T-cell (primary cell): Measurements from ENCODE around the gene TTYH1. TPM values are rescaled to one million over a fixed set of nuclear protein-coding genes. Genes with fewer than 3 reads are reported as not detected.

ENCODE experiments used
- ATAC-seq, 4 experiments: fragments of 200-7000 bp in 3 of 4; fragments of 150-1000 bp in 1 of 4; cut with Tn5 transposase; replicated peaks in 1 of 4; 1 replicate in 3 of 4; 2 replicates in 1 of 4; pipeline ENCODE4 v1.10.0; 2021; ENCODE audit warnings: moderate library complexity in 3 of 4, mild to moderate bottlenecking in 2 of 4, moderate number of reproducible peaks in 1 of 4
- CTCF ChIA-PET, 2 donors: fragments of 300-600 bp; sonication (Branson Sonifier 250); formaldehyde crosslinking; loops; one replicate each; lab custom pipeline; 2022; ENCODE audit warnings: antibody characterized with exemption in 2 of 2; lab: Charles Lee
- POLR2A ChIA-PET, 2 donors: fragments of 300-600 bp; sonication (Branson Sonifier 250); formaldehyde crosslinking; loops; one replicate each; lab custom pipeline; 2022; ENCODE audit warnings: antibody characterized with exemption in 2 of 2; lab: Charles Lee
- DNase-seq, 35 experiments: peaks; one replicate each; pipeline versions ENCODE4 v3.0.0 to v3.0.0-alpha.2; 2013 to 2023
- H3K27ac ChIP-seq: one replicate; pipeline ENCODE4 v1.5.1; 2013; ENCODE audit warnings: low read length
- H3K27me3 ChIP-seq, 2 experiments: replicated peaks in 1 of 2; 1 replicate in 1 of 2; 2 replicates in 1 of 2; pipeline versions ENCODE4 v1.6.1 to v1.7.0; 2013; ENCODE audit warnings: low read length in 1 of 2, mixed read lengths in 1 of 2; ENCODE audit not compliant: control insufficient read depth in 2 of 2, insufficient read depth in 2 of 2; ENCODE audit errors: extremely low read depth in 1 of 2
- H3K36me3 ChIP-seq, 2 donors: 1 replicate in 1 of 2; 2 replicates in 1 of 2; pipeline versions ENCODE4 v1.6.1 to v1.7.0; 2013; ENCODE audit warnings: low read length in 1 of 2; ENCODE audit not compliant: control insufficient read depth in 2 of 2, insufficient read depth in 1 of 2; ENCODE audit errors: extremely low read depth in 1 of 2
- H3K4me1 ChIP-seq, 2 experiments: 1 replicate in 1 of 2; 2 replicates in 1 of 2; pipeline versions ENCODE4 v1.6.1 to v1.7.0; 2013; ENCODE audit warnings: low read length in 2 of 2, mixed read lengths in 1 of 2; ENCODE audit not compliant: insufficient read depth in 2 of 2, control insufficient read depth in 1 of 2; ENCODE audit errors: extremely low read depth in 1 of 2
- H3K4me3 ChIP-seq, 2 donors: 1 replicate in 1 of 2; 2 replicates in 1 of 2; pipeline versions ENCODE4 v1.5.1 to v1.7.0; 2013; ENCODE audit warnings: mild to moderate bottlenecking in 2 of 2, low read length in 1 of 2, moderate library complexity in 1 of 2; ENCODE audit not compliant: control insufficient read depth in 1 of 2; ENCODE audit errors: extremely low read depth in 1 of 2
- H3K9me3 ChIP-seq: 2 replicates; pipeline ENCODE4 v1.7.0; 2013
- H3K27ac Mint-ChIP-seq, 2 donors: one replicate each; pipeline ENCODE4 v1.8.0; 2020 to 2021; ENCODE audit warnings: mild to moderate bottlenecking in 2 of 2, mixed read lengths in 2 of 2
- H3K27me3 Mint-ChIP-seq, 2 donors: one replicate each; pipeline ENCODE4 v1.8.0; 2021 to 2022; ENCODE audit warnings: mixed read lengths in 2 of 2
- H3K36me3 Mint-ChIP-seq: one replicate; pipeline ENCODE4 v1.8.0; 2021; ENCODE audit warnings: mixed read lengths
- H3K4me1 Mint-ChIP-seq, 3 donors: one replicate each; pipeline ENCODE4 v1.8.0; 2020 to 2022; ENCODE audit warnings: mixed read lengths in 3 of 3, mild to moderate bottlenecking in 1 of 3
- H3K4me3 Mint-ChIP-seq, 3 donors: one replicate each; pipeline ENCODE4 v1.8.0; 2020 to 2022; ENCODE audit warnings: mild to moderate bottlenecking in 3 of 3, mixed read lengths in 3 of 3, moderate library complexity in 3 of 3
- H3K9me3 Mint-ChIP-seq, 3 donors: one replicate each; pipeline ENCODE4 v1.8.0; 2020 to 2022; ENCODE audit warnings: mixed read lengths in 3 of 3
- WGBS: methylation state at CpG from one replicate; pipeline ENCODE4 v1.1.5; 2013; ENCODE audit warnings: missing lambda C conversion rate; ENCODE audit not compliant: insufficient coverage; 5-methylcytosine and 5-hydroxymethylcytosine counted together
- total RNA-seq, 35 experiments: library from RNA in 6 of 35; stranded (reverse) in 6 of 35; fragments of 120-200 nt in 1 of 35; gene quantifications; one replicate each; pipeline versions ENCODE4 v1.2.1 to v1.2.4 and lab custom pipeline; 2013 to 2026

TTYH1 gene
- total RNA-seq, 5 donors from 2014 or later (not counting 1 experiment from before 2014, with no cell fraction given) = 0.26 to 0.41 TPM; not detected in 3

DNA sequence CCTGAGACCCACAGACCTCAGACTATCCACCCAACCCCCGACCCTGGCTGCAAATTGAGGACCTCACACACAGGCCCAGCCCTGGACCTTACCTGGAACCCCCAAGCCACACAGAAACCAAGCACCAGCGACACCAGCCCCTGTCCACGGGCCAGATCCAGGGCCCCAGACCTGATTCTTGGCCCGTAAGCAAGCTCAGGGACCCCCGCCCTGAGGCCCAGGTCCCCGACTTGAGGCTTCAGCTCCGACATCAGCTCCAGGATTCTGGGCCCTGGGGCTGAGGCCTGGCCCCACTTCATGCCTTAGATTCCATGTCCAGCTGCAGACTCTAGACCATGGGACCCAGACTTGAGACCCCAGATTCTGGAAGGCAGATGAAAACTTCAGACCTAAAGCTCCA lies 6.3 kb downstream of the TTYH1 start:
- Histone ChIP-seq H3K4me1 (peaks cover 4 to 10% of the 10 kb centered on the region in 2 experiments), H3K9me3 (no peaks in the 10 kb centered on the region), H3K4me3 (no peak overlapping the region), H3K36me3 (no peaks in the 10 kb centered on the region), H3K27me3 (peaks cover 2 to 85% of the 10 kb centered on the region in 2 experiments), H3K27ac (no peak overlapping the region)
- ATAC-seq = no peak
- Mint-ChIP-seq H3K27me3 (peaks cover 31 to 64% of the 10 kb centered on the region in 2 donors), H3K36me3 (no peaks in the 10 kb centered on the region), H3K27ac (no peak overlapping the region), H3K4me3 (no peak overlapping the region), H3K9me3 (no peaks in the 10 kb centered on the region), H3K4me1 (peaks cover 14 to 16% (median 15%) of the 10 kb centered on the region in 3 donors)
- WGBS = 80% methylated on average over 7 of the region's 7 CpGs
- ChIA-PET CTCF (no interaction called here), POLR2A (no interaction called here)
- no peak for DNase-seq

DNA sequence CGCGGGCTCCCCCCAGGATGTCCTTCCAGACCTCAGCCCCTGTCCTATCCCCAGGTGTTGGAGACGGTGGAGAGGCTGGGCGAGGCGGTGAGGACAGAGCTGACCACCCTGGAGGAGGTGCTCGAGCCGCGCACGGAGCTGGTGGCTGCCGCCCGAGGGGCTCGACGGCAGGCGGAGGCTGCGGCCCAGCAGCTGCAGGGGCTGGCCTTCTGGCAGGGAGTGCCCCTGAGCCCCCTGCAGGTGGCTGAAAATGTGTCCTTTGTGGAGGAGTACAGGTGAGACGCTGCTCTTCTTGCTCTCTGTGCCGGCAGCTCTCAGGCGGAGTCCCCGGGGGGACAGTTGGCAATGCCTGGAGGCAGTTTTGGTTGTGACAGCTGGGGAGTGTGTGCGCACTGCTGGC lies 6.9 kb downstream of the TTYH1 start:
- peaks cover 4 to 10% of the 10 kb centered on the region in 2 experiments for H3K4me1 ChIP-seq
- no peaks in the 10 kb centered on the region for H3K36me3 Mint-ChIP-seq
- peaks cover 2 to 82% of the 10 kb centered on the region in 2 experiments for H3K27me3 ChIP-seq
- peaks cover 13 to 15% (median 13%) of the 10 kb centered on the region in 3 donors for H3K4me1 Mint-ChIP-seq
- H3K27ac Mint-ChIP-seq = no peak overlapping the region
- H3K36me3 ChIP-seq = no peaks in the 10 kb centered on the region
- no peak for DNase-seq
- 92% methylated on average over 14 of the region's 20 CpGs for WGBS
- no peak overlapping the region for H3K4me3 ChIP-seq
- ATAC-seq = no peak
- ChIA-PET CTCF (no interaction called here), POLR2A (no interaction called here)
- no peaks in the 10 kb centered on the region for H3K9me3 Mint-ChIP-seq
- no peak overlapping the region for H3K4me3 Mint-ChIP-seq
- no peaks in the 10 kb centered on the region for H3K9me3 ChIP-seq
- H3K27ac ChIP-seq = no peak overlapping the region
- peaks cover 32 to 67% of the 10 kb centered on the region in 2 donors for H3K27me3 Mint-ChIP-seq

DNA sequence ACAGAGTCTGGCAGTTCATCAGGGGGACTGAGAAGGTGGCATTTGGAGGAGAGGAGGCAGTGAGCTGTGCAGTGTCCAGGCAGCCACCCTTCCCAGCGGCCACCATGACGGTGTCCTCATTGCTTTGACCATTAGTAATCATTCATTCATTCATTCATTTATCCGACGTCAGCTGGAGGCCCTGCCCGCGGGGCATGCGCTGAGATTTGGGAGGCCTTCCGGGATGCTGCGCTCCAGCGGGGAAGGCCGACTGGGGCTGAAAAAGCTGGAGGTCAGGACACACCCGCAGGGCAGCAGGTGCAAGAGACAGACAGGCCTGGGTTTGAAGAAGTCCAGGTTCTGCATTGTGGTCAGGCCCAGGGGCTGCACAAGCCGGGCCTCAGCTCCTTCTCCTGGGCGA lies 8.9 kb downstream of the TTYH1 start:
- no peaks in the 10 kb centered on the region for H3K9me3 Mint-ChIP-seq
- H3K27me3 ChIP-seq = peaks cover 2 to 87% of the 10 kb centered on the region in 2 experiments
- WGBS = 87% methylated on average over 14 of the region's 14 CpGs
- H3K27me3 Mint-ChIP-seq = peaks cover 25 to 65% of the 10 kb centered on the region in 2 donors
- POLR2A ChIA-PET = no interaction called here
- no peak overlapping the region for H3K27ac ChIP-seq
- H3K27ac Mint-ChIP-seq = no peak overlapping the region
- H3K36me3 ChIP-seq = no peaks in the 10 kb centered on the region
- peaks cover 0 to under 1% (median 0%) of the 10 kb centered on the region in 3 donors for H3K4me1 Mint-ChIP-seq
- no peaks in the 10 kb centered on the region for H3K9me3 ChIP-seq
- CTCF ChIA-PET = no interaction called here
- H3K4me3 ChIP-seq = no peak overlapping the region
- no peaks in the 10 kb centered on the region for H3K36me3 Mint-ChIP-seq
- ATAC-seq (no peak), DNase-seq (no peak)
- H3K4me1 ChIP-seq = no peaks in the 10 kb centered on the region
- no peak overlapping the region for H3K4me3 Mint-ChIP-seq

DNA sequence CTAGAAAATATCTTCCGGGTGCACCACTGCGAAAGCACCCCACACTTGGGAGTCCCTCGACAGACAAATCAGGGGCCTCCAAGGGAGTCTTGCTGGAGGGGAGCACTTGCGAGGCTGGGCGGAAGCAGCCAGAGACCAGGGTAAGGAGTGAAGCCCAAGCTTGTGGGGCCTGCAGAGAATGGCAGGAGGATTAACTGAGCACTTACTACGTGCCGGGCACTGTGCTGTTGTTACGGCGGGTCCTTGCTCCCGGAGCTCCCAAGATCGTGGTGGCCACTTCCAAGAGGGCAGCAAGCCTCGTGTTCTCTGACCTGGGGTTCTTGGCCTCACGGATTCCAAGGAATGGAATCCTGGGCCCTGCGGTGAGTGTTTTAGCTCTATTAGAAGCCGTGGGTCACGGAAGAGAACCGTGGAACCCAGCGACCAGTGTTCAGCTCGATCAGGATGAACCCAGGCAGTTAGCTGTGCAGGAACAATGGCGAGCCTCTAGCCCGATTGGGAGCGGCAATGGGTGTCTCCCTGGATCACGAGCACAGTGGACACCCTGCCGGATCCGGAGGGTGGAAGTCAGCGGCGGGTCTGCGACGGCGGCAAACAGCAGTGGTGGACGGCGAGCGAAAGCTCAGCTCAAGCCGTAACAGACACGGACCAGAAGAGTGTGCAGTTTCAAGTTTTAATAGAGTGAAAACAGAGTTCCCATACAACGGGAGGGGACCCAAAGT lies 9.6 kb downstream of the TTYH1 start:
- H3K4me3 ChIP-seq = no peak overlapping the region
- ATAC-seq (no peak), DNase-seq (no peak)
- Mint-ChIP-seq H3K4me3 (no peak overlapping the region), H3K27me3 (peaks cover 28 to 63% of the 10 kb centered on the region in 2 donors), H3K36me3 (no peaks in the 10 kb centered on the region), H3K9me3 (no peaks in the 10 kb centered on the region), H3K4me1 (peaks cover 0 to 3% (median 0%) of the 10 kb centered on the region in 3 donors), H3K27ac (no peak overlapping the region)
- peaks cover 2 to 87% of the 10 kb centered on the region in 2 experiments for H3K27me3 ChIP-seq
- WGBS = 85% methylated on average over 27 of the region's 36 CpGs
- H3K4me1 ChIP-seq = peaks cover 0 to 2% of the 10 kb centered on the region in 2 experiments
- ChIA-PET POLR2A (no interaction called here), CTCF (interaction anchor here in 1 of 2 donors (0.6 kb wide), 1 partner anchor 13 kb away, joined by 3 read pairs; no protein-coding TSS in a partner anchor)
- H3K36me3 ChIP-seq = no peaks in the 10 kb centered on the region
- H3K27ac ChIP-seq = no peak overlapping the region
- H3K9me3 ChIP-seq = no peaks in the 10 kb centered on the region

DNA sequence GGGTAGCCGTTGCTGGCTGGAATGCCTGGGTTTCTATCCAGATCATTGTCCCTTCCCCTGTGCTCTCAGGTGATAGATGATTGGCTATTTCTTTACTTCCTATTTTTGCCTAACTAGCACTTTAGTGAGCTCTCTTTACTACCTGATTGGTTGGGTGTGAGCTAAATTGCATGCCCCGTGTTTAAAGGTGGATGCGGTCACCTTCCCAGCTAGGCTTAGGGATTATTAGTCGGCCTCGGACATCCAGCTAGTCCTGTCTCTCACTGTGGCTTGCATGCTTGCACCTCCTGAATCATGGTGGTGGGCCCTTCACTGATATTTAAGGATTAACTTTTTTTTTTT lies 10.1 kb downstream of the TTYH1 start:
- 62% methylated on average over 4 of the region's 5 CpGs for WGBS
- Histone ChIP-seq H3K9me3 (no peaks in the 10 kb centered on the region), H3K27me3 (peaks cover 2 to 87% of the 10 kb centered on the region in 2 experiments), H3K4me1 (peaks cover 0 to 8% of the 10 kb centered on the region in 2 experiments), H3K4me3 (no peak overlapping the region), H3K27ac (no peak overlapping the region), H3K36me3 (no peaks in the 10 kb centered on the region)
- DNase-seq (no peak), ATAC-seq (no peak)
- Mint-ChIP-seq H3K27ac (no peak overlapping the region), H3K4me3 (no peak overlapping the region), H3K9me3 (no peaks in the 10 kb centered on the region), H3K4me1 (peaks cover 0 to 3% (median 0%) of the 10 kb centered on the region in 3 donors), H3K27me3 (peaks cover 28 to 61% of the 10 kb centered on the region in 2 donors), H3K36me3 (no peaks in the 10 kb centered on the region)
- CTCF ChIA-PET = interaction anchor here in 1 of 2 donors (0.6 kb wide), 1 partner anchor 12 kb away, joined by 3 read pairs; no protein-coding TSS in a partner anchor
- POLR2A ChIA-PET = no interaction called here

DNA sequence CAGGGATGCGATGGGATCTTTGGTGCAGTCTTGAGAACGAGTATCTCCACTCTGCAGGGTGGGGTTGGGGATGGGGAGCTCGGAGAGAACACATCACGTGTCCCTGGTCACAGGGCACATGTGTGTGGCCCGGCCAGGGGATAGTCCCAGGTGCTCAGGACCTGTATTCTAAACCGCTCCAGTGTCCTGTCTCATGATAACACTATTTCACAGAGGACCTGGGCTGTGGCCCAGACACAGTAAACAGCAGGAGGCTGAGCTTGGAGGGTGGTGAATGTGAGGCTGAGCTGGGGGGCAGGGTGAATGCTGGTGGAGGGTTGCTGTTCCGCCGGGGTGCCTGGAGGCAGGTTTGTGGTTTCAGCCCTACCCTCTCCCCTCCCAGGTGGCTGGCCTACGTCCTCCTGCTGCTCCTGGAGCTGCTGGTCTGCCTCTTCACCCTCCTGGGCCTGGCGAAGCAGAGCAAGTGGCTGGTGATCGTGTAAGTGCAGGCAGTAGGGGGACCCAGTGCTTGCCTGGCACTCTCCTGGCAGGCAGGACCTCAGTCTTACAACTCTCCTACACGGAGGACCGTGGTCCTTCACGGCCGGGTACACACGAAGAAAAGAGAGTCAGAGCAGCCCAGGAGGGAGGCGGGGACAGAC lies 11.1 kb downstream of the TTYH1 start:
- 75% methylated on average over 5 of the region's 17 CpGs for WGBS
- H3K27ac ChIP-seq = no peak overlapping the region
- Mint-ChIP-seq H3K36me3 (no peaks in the 10 kb centered on the region), H3K27me3 (peaks cover 28 to 60% of the 10 kb centered on the region in 2 donors), H3K4me1 (peaks cover 5 to 11% (median 6%) of the 10 kb centered on the region in 3 donors), H3K27ac (no peak overlapping the region), H3K9me3 (no peaks in the 10 kb centered on the region), H3K4me3 (no peak overlapping the region)
- CTCF ChIA-PET = no interaction called here
- H3K36me3 ChIP-seq = no peaks in the 10 kb centered on the region
- H3K27me3 ChIP-seq = peaks cover 2 to 85% of the 10 kb centered on the region in 2 experiments
- no peaks in the 10 kb centered on the region for H3K9me3 ChIP-seq
- POLR2A ChIA-PET = no interaction called here
- no peak for ATAC-seq
- peaks cover 0 to 16% of the 10 kb centered on the region in 2 experiments for H3K4me1 ChIP-seq
- no peak for DNase-seq
- H3K4me3 ChIP-seq = no peak overlapping the region
